D721Med (cell line): ENCODE results near the gene PNCK.

Source experiments
- DNase-seq: peaks from one replicate; pipeline ENCODE4 v3.0.0; 2011; ENCODE audit warnings: low spot score; ENCODE audit not compliant: insufficient read length
- FAIRE-seq: peaks from 2 replicates; lab custom pipeline; 2011; peaks lifted over from hg19 to GRCh38; lab: Jason Lieb, UNC
- CTCF ChIP-seq: IDR thresholded peaks from 2 replicates; pipeline ENCODE4 v1.5.1; 2012; ENCODE audit warnings: mild to moderate bottlenecking, control low read depth; ENCODE audit not compliant: insufficient read depth; ENCODE audit errors: missing control alignments

The PNCK gene

GRCh38 chrX:153631907-153632594 is 41.6 kb downstream of the PNCK start:
- no peak for FAIRE-seq
- no peak for DNase-seq
- TF ChIP-seq CTCF = no peak

GRCh38 chrX:153631346-153631745 is 42.3 kb downstream of the PNCK start:
- no peak for DNase-seq
- TF ChIP-seq CTCF = no peak
- FAIRE-seq = no peak

GRCh38 chrX:153628665-153629064 is 44.9 kb downstream of the PNCK start:
- no peak for DNase-seq
- TF ChIP-seq CTCF = no peak
- FAIRE-seq = no peak

- no peak for TF ChIP-seq CTCF
- DNase-seq = no peak
- no peak for FAIRE-seq
Measured at GRCh38 chrX:153628129-153628528, 45.5 kb downstream of the PNCK start.

GRCh38 chrX:153627675-153628111 is 45.9 kb downstream of the PNCK start:
- TF ChIP-seq CTCF = no peak
- FAIRE-seq (no peak), DNase-seq (no peak)

GRCh38 chrX:153626863-153627674 is 46.5 kb downstream of the PNCK start:
- no peak for TF ChIP-seq CTCF
- DNase-seq (no peak), FAIRE-seq (no peak)
